ENCODE measurements around the gene TASP1. TPM values are rescaled to one million over a fixed set of nuclear protein-coding genes. Genes with fewer than 3 reads are reported as not detected.
A peak's percentile ranks its signal among the peaks of the same experiment; 100 is the strongest.

TASP1 gene
- total RNA-seq, 1 experiment from 2014 or later: 9.5 TPM

- H3K4me2 ChIP-seq (ENCODE audit: insufficient read depth, insufficient read length, low read length): no peak overlapping the region
- no peak overlapping the region for H3K4ac ChIP-seq (ENCODE audit: low read depth, low read length)
- no peak overlapping the region for H2BK12ac ChIP-seq (ENCODE audit: insufficient read length, low read depth, low read length)
- H3K23ac ChIP-seq (ENCODE audit: insufficient read length, low read depth, low read length): no peak overlapping the region
- no peak overlapping the region for H3K9ac ChIP-seq (ENCODE audit: extremely low read depth, insufficient read length, low read length)
- no peak overlapping the region for H2BK120ac ChIP-seq (ENCODE audit: low read depth, low read length, poor library complexity, severe bottlenecking)
- H2AFZ ChIP-seq (ENCODE audit: low read length): no peak overlapping the region
- DNase-seq: no peak
- no peaks in the 10 kb centered on the region for H3K79me1 ChIP-seq (ENCODE audit: insufficient read depth, low read depth, low read length, poor library complexity, severe bottlenecking)
- peaks cover 2 to 14% of the 10 kb centered on the region in 2 experiments; a peak in 3 of 4 replicates for H3K4me1 Mint-ChIP-seq
- no peaks in the 10 kb centered on the region for H3K9me3 Mint-ChIP-seq
- no peaks in the 10 kb centered on the region for H3K27me3 ChIP-seq (ENCODE audit: insufficient read depth, low read length)
- no CpG with 5 or more reads among the region's 2 CpGs for WGBS (ENCODE audit: extremely low coverage, insufficient read length, low lambda C conversion rate)
- H3K18ac ChIP-seq (ENCODE audit: insufficient read length, low read depth, low read length): no peak overlapping the region
- H3K4me1 ChIP-seq (ENCODE audit: insufficient read depth, low read length): no peaks in the 10 kb centered on the region
- H3K23me2 ChIP-seq (ENCODE audit: insufficient read length, low read depth, low read length, poor library complexity, severe bottlenecking): no peaks in the 10 kb centered on the region
- H2AK5ac ChIP-seq (ENCODE audit: insufficient read length, low read length): no peak overlapping the region
- H3K79me2 ChIP-seq (ENCODE audit: insufficient read depth, low read length): no peaks in the 10 kb centered on the region
- no peaks in the 10 kb centered on the region for H4K20me1 ChIP-seq (ENCODE audit: control insufficient read depth, insufficient read depth, insufficient read length)
- H3K14ac ChIP-seq (ENCODE audit: insufficient read depth, low read length): no peak overlapping the region
- no peak overlapping the region for H3K4me3 Mint-ChIP-seq
- no peaks in the 10 kb centered on the region for H3K27me3 Mint-ChIP-seq (ENCODE audit: low read depth)
- TF ChIP-seq CTCF (conservative IDR thresholded peaks at IDR 0.05): no peak
- H3K27ac ChIP-seq (ENCODE audit: insufficient read length, low read depth, low read length): no peak overlapping the region
- H2BK5ac ChIP-seq (ENCODE audit: insufficient read length, low read length): no peak overlapping the region
- no peak overlapping the region for H3T11ph ChIP-seq (ENCODE audit: low read length)
- H3K36me3 Mint-ChIP-seq (ENCODE audit: insufficient read depth in 1 of 3, low read depth in 3 of 3): no peaks in the 10 kb centered on the region
- no peak overlapping the region for H4K8ac ChIP-seq (replicated peaks; ENCODE audit: insufficient read length, low read depth, low read length)
- H2BK20ac ChIP-seq (ENCODE audit: low read depth, low read length, poor library complexity, severe bottlenecking): no peak overlapping the region
- no peak overlapping the region for H3K56ac ChIP-seq (ENCODE audit: insufficient read length, low read depth, low read length)
- H4K5ac ChIP-seq (ENCODE audit: insufficient read length, low read depth, low read length): no peak overlapping the region
- H3K9me3 ChIP-seq (ENCODE audit: control insufficient read depth, low read depth, low read length): no peaks in the 10 kb centered on the region
- no peak overlapping the region for H4K91ac ChIP-seq (ENCODE audit: insufficient read length, low read depth, low read length)
- no peak overlapping the region for H2BK15ac ChIP-seq (ENCODE audit: low read depth, low read length)
- peak overlapping the region; percentile 31 to 74 (median 52); a peak in 2 of 7 replicates for H3K27ac Mint-ChIP-seq
Observed at GRCh38 chr20:13545790-13546189, 92.9 kb downstream of the TASP1 start.

Measured in H9 (cell line).